ENCODE measurements around the gene IGF1R.

Gene IGF1R

GRCh38 chr15:98705070-98705469 is 56.7 kb downstream of the IGF1R start:
- no peak for DNase-seq (ENCODE audit: low read depth, low spot score)

GRCh38 chr15:98706387-98706786 is 58.0 kb downstream of the IGF1R start:
- DNase-seq (ENCODE audit: low read depth, low spot score), result no peak

- DNase-seq (ENCODE audit: low read depth, low spot score), result no peak
These were observed 58.6 kb downstream of the IGF1R start for GRCh38 chr15:98706986-98707385.

- no peak for DNase-seq (ENCODE audit: low read depth, low spot score)
These were observed 59.8 kb downstream of the IGF1R start for GRCh38 chr15:98708037-98708590.

GRCh38 chr15:98711810-98712209 is 63.5 kb downstream of the IGF1R start:
- no peak for DNase-seq (ENCODE audit: low read depth, low spot score)

- no peak for DNase-seq (ENCODE audit: low read depth, low spot score)
These were observed 64.7 kb downstream of the IGF1R start for GRCh38 chr15:98712845-98713584.

GRCh38 chr15:98713585-98714001 is 65.3 kb downstream of the IGF1R start:
- DNase-seq (ENCODE audit: low read depth, low spot score), result no peak

GRCh38 chr15:98714922-98715321 is 66.6 kb downstream of the IGF1R start:
- no peak for DNase-seq (ENCODE audit: low read depth, low spot score)

GRCh38 chr15:98715401-98715800 is 67.1 kb downstream of the IGF1R start:
- no peak for DNase-seq (ENCODE audit: low read depth, low spot score)

- DNase-seq (ENCODE audit: low read depth, low spot score), result no peak
These were observed 67.6 kb downstream of the IGF1R start for GRCh38 chr15:98715890-98716443.

GRCh38 chr15:98717371-98717770 is 69.0 kb downstream of the IGF1R start:
- DNase-seq (ENCODE audit: low read depth, low spot score), result no peak

- DNase-seq (ENCODE audit: low read depth, low spot score), result no peak
These were observed 69.6 kb downstream of the IGF1R start for GRCh38 chr15:98717942-98718341.

- DNase-seq (ENCODE audit: low read depth, low spot score), result no peak
These were observed 70.2 kb downstream of the IGF1R start for GRCh38 chr15:98718426-98719136.

- DNase-seq (ENCODE audit: low read depth, low spot score), result no peak
These were observed 70.9 kb downstream of the IGF1R start for GRCh38 chr15:98719137-98719740.

GRCh38 chr15:98720031-98720430 is 71.7 kb downstream of the IGF1R start:
- no peak for DNase-seq (ENCODE audit: low read depth, low spot score)

GRCh38 chr15:98720577-98721565 is 72.5 kb downstream of the IGF1R start:
- no peak for DNase-seq (ENCODE audit: low read depth, low spot score)

GRCh38 chr15:98722209-98722608 is 73.9 kb downstream of the IGF1R start:
- no peak for DNase-seq (ENCODE audit: low read depth, low spot score)

- DNase-seq (ENCODE audit: low read depth, low spot score), result no peak
These were observed 74.3 kb downstream of the IGF1R start for GRCh38 chr15:98722645-98723044.

- no peak for DNase-seq (ENCODE audit: low read depth, low spot score)
These were observed 74.9 kb downstream of the IGF1R start for GRCh38 chr15:98723195-98723594.

GRCh38 chr15:98724048-98724447 is 75.7 kb downstream of the IGF1R start:
- DNase-seq (ENCODE audit: low read depth, low spot score), result no peak

GRCh38 chr15:98724494-98724893 is 76.2 kb downstream of the IGF1R start:
- DNase-seq (ENCODE audit: low read depth, low spot score), result no peak
